Subcutaneous abdominal adipose tissue (tissue), 5 donors: ENCODE data around the gene TNPO1.
A peak's percentile ranks its signal among the peaks of the same experiment; 100 is the strongest.
"Not testable (repeated sequence)": the region's sequence is repeated elsewhere in the genome, so short reads cannot be mapped to it uniquely, and the experiment has no call there.

Source experiments
- H3K27ac ChIP-seq: one replicate; pipeline ENCODE4 v1.7.0; 2013; ENCODE audit warnings: low read depth, mild to moderate bottlenecking, inconsistent platforms, low read length, moderate library complexity
- H3K27me3 ChIP-seq, 5 donors: one replicate each; pipeline ENCODE4 v1.7.0; 2013; ENCODE audit warnings: low read length in 5 of 5, inconsistent platforms in 1 of 5; ENCODE audit not compliant: control insufficient read depth in 5 of 5, insufficient read depth in 4 of 5
- H3K36me3 ChIP-seq, 5 donors: one replicate each; pipeline ENCODE4 v1.7.0; 2013; ENCODE audit warnings: low read length in 5 of 5; ENCODE audit not compliant: control insufficient read depth in 5 of 5, insufficient read depth in 5 of 5
- H3K4me1 ChIP-seq, 5 donors: one replicate each; pipeline ENCODE4 v1.7.0; 2013; ENCODE audit warnings: low read length in 5 of 5, mild to moderate bottlenecking in 3 of 5, moderate library complexity in 1 of 5; ENCODE audit not compliant: control insufficient read depth in 5 of 5, insufficient read depth in 5 of 5
- H3K4me3 ChIP-seq, 5 donors: one replicate each; pipeline ENCODE4 v1.7.0; 2013; ENCODE audit warnings: low read length in 5 of 5, low read depth in 1 of 5
- H3K9ac ChIP-seq, 5 donors: one replicate each; pipeline ENCODE4 v1.7.0; 2013; ENCODE audit warnings: low read length in 5 of 5, mild to moderate bottlenecking in 4 of 5, moderate library complexity in 3 of 5
- H3K9me3 ChIP-seq, 5 donors: one replicate each; pipeline ENCODE4 v1.7.0; 2013; ENCODE audit warnings: low read length in 5 of 5; ENCODE audit not compliant: control insufficient read depth in 5 of 5
- donor health status: healthy.
- donor health status: healthy.
- donor health status: healthy.
- donor health status: healthy.
- donor health status: healthy.

Gene TNPO1

GRCh38 chr5:72917371-72917776 is 100.9 kb downstream of the TNPO1 start:
- H3K36me3 ChIP-seq = peaks cover 0 to 9% (median 0%) of the 10 kb centered on the region in 5 donors
- H3K27me3 ChIP-seq = no peaks in the 10 kb centered on the region
- H3K4me1 ChIP-seq = no peaks in the 10 kb centered on the region
- H3K9me3 ChIP-seq = no peaks in the 10 kb centered on the region
- no peak overlapping the region for H3K4me3 ChIP-seq
- H3K9ac ChIP-seq = no peak overlapping the region
- H3K27ac ChIP-seq = no peak overlapping the region

- Histone ChIP-seq H3K9me3 (no peaks in the 10 kb centered on the region), H3K9ac (no peak overlapping the region), H3K4me1 (no peaks in the 10 kb centered on the region), H3K36me3 (no peaks in the 10 kb centered on the region), H3K27me3 (no peaks in the 10 kb centered on the region), H3K27ac (no peak overlapping the region), H3K4me3 (no peak overlapping the region)
Observed at GRCh38 chr5:72920690-72921502, 104.4 kb downstream of the TNPO1 start.

GRCh38 chr5:72921886-72922285 is 105.4 kb downstream of the TNPO1 start:
- H3K4me1 ChIP-seq = no peaks in the 10 kb centered on the region
- H3K27ac ChIP-seq = no peak overlapping the region
- no peak overlapping the region for H3K9ac ChIP-seq
- no peak overlapping the region for H3K4me3 ChIP-seq
- H3K27me3 ChIP-seq = no peaks in the 10 kb centered on the region
- no peaks in the 10 kb centered on the region for H3K9me3 ChIP-seq
- H3K36me3 ChIP-seq = no peaks in the 10 kb centered on the region

- no peaks in the 10 kb centered on the region for H3K9me3 ChIP-seq
- no peaks in the 10 kb centered on the region for H3K27me3 ChIP-seq
- H3K4me3 ChIP-seq = no peak overlapping the region
- no peaks in the 10 kb centered on the region for H3K36me3 ChIP-seq
- no peak overlapping the region for H3K9ac ChIP-seq
- H3K27ac ChIP-seq = no peak overlapping the region
- H3K4me1 ChIP-seq = no peaks in the 10 kb centered on the region
Observed at GRCh38 chr5:72922422-72922821, 106.0 kb downstream of the TNPO1 start.

GRCh38 chr5:72925336-72926010 is 109.0 kb downstream of the TNPO1 start:
- H3K27ac ChIP-seq = no peak overlapping the region
- H3K27me3 ChIP-seq = no peaks in the 10 kb centered on the region
- H3K4me3 ChIP-seq = no peak overlapping the region
- no peak overlapping the region for H3K9ac ChIP-seq
- H3K4me1 ChIP-seq = no peaks in the 10 kb centered on the region
- no peaks in the 10 kb centered on the region for H3K36me3 ChIP-seq
- no peaks in the 10 kb centered on the region for H3K9me3 ChIP-seq

GRCh38 chr5:72932686-72933085 is 116.2 kb downstream of the TNPO1 start:
- H3K27me3 ChIP-seq, H3K27ac ChIP-seq, H3K4me3 ChIP-seq, H3K36me3 ChIP-seq, H3K9ac ChIP-seq, H3K4me1 ChIP-seq, H3K9me3 ChIP-seq: not testable (repeated sequence)

GRCh38 chr5:72934953-72935725 is 118.7 kb downstream of the TNPO1 start:
- peaks cover 0 to 15% (median 4%) of the 10 kb centered on the region in 5 donors for H3K4me1 ChIP-seq

GRCh38 chr5:72936893-72937292 is 120.4 kb downstream of the TNPO1 start:
- H3K4me1 ChIP-seq = peaks cover 0 to 15% (median 4%) of the 10 kb centered on the region in 5 donors
- no peaks in the 10 kb centered on the region for H3K9me3 ChIP-seq
- H3K27me3 ChIP-seq = no peaks in the 10 kb centered on the region
- no peaks in the 10 kb centered on the region for H3K36me3 ChIP-seq
- H3K27ac ChIP-seq = no peak overlapping the region
- H3K9ac ChIP-seq = no peak overlapping the region
- no peak overlapping the region for H3K4me3 ChIP-seq

More at GRCh38 chr5:72934953-72935725, 118.7 kb downstream of the TNPO1 start:
- H3K9ac ChIP-seq, H3K9me3 ChIP-seq, H3K27me3 ChIP-seq, H3K27ac ChIP-seq, H3K36me3 ChIP-seq, H3K4me3 ChIP-seq: not testable (repeated sequence)

GRCh38 chr5:72937517-72938061 is 121.1 kb downstream of the TNPO1 start:
- peaks cover 0 to 15% (median 4%) of the 10 kb centered on the region in 5 donors for H3K4me1 ChIP-seq
- H3K9ac ChIP-seq = no peak overlapping the region
- peak overlapping the region; percentile 49 for H3K27ac ChIP-seq
- no peak overlapping the region for H3K4me3 ChIP-seq
- H3K27me3 ChIP-seq = no peaks in the 10 kb centered on the region
- no peaks in the 10 kb centered on the region for H3K36me3 ChIP-seq
- H3K9me3 ChIP-seq = no peaks in the 10 kb centered on the region
